ENCODE data around the gene RNF213. TPM values are rescaled to one million over a fixed set of nuclear protein-coding genes. Genes with fewer than 3 reads are reported as not detected.

Gene RNF213
- total RNA-seq, 1 experiment from 2014 or later: 179 TPM

GRCh38 chr17:80220054-80220735, 40.5 kb upstream of the RNF213 start, which contains the start of the genes SGSH and SLC26A11:
TSS of gene SGSH (minus strand) at chr17:80220333. CDS start at chr17:80220313, 20 bp downstream.
TSS of gene SLC26A11 (plus strand) at chr17:80220427. CDS start at chr17:80221561, 1,134 bp downstream.
- H3K4me2 ChIP-seq: peak within 1 kb of the TSS; percentile 96
- H3K36me3 ChIP-seq (ENCODE audit: low read depth): no peaks in the 10 kb centered on the region
- no peaks in the 10 kb centered on the region; the same call in 1 of the 2 replicates for H4K20me1 ChIP-seq (ENCODE audit: insufficient read depth)
- TF ChIP-seq EZH2 (IDR thresholded peaks at IDR 0.05; ENCODE audit: low read depth): no peak
- TF ChIP-seq, protein P1, sequence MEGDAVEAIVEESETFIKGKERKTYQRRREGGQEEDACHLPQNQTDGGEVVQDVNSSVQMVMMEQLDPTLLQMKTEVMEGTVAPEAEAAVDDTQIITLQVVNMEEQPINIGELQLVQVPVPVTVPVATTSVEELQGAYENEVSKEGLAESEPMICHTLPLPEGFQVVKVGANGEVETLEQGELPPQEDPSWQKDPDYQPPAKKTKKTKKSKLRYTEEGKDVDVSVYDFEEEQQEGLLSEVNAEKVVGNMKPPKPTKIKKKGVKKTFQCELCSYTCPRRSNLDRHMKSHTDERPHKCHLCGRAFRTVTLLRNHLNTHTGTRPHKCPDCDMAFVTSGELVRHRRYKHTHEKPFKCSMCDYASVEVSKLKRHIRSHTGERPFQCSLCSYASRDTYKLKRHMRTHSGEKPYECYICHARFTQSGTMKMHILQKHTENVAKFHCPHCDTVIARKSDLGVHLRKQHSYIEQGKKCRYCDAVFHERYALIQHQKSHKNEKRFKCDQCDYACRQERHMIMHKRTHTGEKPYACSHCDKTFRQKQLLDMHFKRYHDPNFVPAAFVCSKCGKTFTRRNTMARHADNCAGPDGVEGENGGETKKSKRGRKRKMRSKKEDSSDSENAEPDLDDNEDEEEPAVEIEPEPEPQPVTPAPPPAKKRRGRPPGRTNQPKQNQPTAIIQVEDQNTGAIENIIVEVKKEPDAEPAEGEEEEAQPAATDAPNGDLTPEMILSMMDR (conservative IDR thresholded peaks at IDR 0.05): no peak
- H3K27me3 ChIP-seq (ENCODE audit: insufficient read depth, low read depth): no peaks in the 10 kb centered on the region
- BruUV-seq (replicated peaks): no TSS peak
- H2AFZ ChIP-seq: peak within 1 kb of the TSS; percentile 80
- intact Hi-C loops (cut with micrococcal nuclease; ENCODE audit: unreplicated experiment): loop anchor here (1.0 kb wide), 1 partner anchor 34 kb away; no protein-coding TSS in a partner anchor
- H3K4me1 ChIP-seq (replicated peaks; ENCODE audit: insufficient read depth): peaks cover 6% of the 10 kb centered on the region; the same call in 1 of the 2 replicates
- ChIA-PET POLR2A (ENCODE audit: unreplicated experiment) (interaction anchor here (0.5 to 0.6 kb wide), 2 partner anchors 9 to 136 kb away, joined by 3 to 4 read pairs; no protein-coding TSS in a partner anchor), CTCF (no interaction called here)
- H3K4me3 ChIP-seq: peak within 1 kb of the TSS; percentile 71
- H3K79me2 ChIP-seq (ENCODE audit: low read depth): no peaks in the 10 kb centered on the region
- no peak within 1 kb of the TSS for H3K27ac ChIP-seq
- no peaks in the 10 kb centered on the region for H3K9me2 ChIP-seq (ENCODE audit: insufficient read depth)
- no peaks in the 10 kb centered on the region for H3F3A ChIP-seq (ENCODE audit: insufficient read depth, low read depth)
- H3K9me3 ChIP-seq (ENCODE audit: insufficient read depth, low read depth): no peaks in the 10 kb centered on the region
- DNase-seq: peak; percentile 35 to 66

DNA sequence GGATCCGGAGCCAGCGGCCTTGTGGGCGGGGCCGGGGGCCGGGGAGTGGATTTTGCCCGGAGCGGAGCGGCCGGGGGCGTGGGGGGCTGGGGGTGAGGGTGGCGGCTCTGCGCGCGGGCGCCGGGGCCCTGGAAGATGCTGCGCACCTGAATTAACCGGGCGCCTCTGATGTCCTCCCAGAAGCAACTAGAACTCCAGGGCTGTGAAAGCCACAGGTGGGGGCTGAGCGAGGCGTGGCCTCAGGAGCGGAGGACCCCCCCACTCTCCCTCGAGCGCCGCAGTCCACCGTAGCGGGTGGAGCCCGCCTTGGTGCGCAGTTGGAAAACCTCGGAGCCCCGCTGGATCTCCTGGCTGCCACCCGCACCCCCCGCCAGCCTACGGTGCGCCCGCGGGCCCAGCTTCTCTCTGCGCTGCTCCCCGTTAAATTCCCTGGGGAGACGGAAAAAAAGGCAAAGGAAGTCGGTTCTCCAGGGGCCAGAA, 39.9 kb upstream of the RNF213 start:
- Histone ChIP-seq H3K36me3 (ENCODE audit: low read depth) (no peaks in the 10 kb centered on the region), H3K9me2 (ENCODE audit: insufficient read depth) (no peaks in the 10 kb centered on the region), H3K79me2 (ENCODE audit: low read depth) (no peaks in the 10 kb centered on the region), H3F3A (ENCODE audit: insufficient read depth, low read depth) (no peaks in the 10 kb centered on the region), H3K27me3 (ENCODE audit: insufficient read depth, low read depth) (no peaks in the 10 kb centered on the region), H3K9me3 (ENCODE audit: insufficient read depth, low read depth) (no peaks in the 10 kb centered on the region), H4K20me1 (ENCODE audit: insufficient read depth) (no peaks in the 10 kb centered on the region; the same call in 1 of the 2 replicates), H2AFZ (0 out of 2 replicates have a peak overlapping the region, but pooled peaks have one; percentile 80), H3K4me3 (peak overlapping the region; percentile 71; the same call in 1 of the 2 replicates), H3K27ac (no peak overlapping the region), H3K4me1 (replicated peaks; ENCODE audit: insufficient read depth) (peaks cover 6% of the 10 kb centered on the region; the same call in 1 of the 2 replicates), H3K4me2 (peak overlapping the region; percentile 96)
- TF ChIP-seq EZH2 (IDR thresholded peaks at IDR 0.05; ENCODE audit: low read depth): no peak
- TF ChIP-seq, protein P1 (conservative IDR thresholded peaks at IDR 0.05): no peak
- no TSS peak for BruUV-seq (replicated peaks)
- intact Hi-C loops (cut with micrococcal nuclease; ENCODE audit: unreplicated experiment): loop anchor here (1.0 kb wide), 1 partner anchor 34 kb away; no protein-coding TSS in a partner anchor
- no peak for DNase-seq
- ChIA-PET CTCF (no interaction called here), POLR2A (ENCODE audit: unreplicated experiment) (interaction anchor here (0.5 kb wide), 1 partner anchor 8 kb away, joined by 4 read pairs; no protein-coding TSS in a partner anchor)

GRCh38 chr17:80221351-80222105, 39.1 kb upstream of the RNF213 start:
- Histone ChIP-seq H3F3A (ENCODE audit: insufficient read depth, low read depth) (no peaks in the 10 kb centered on the region), H2AFZ (no peak overlapping the region), H3K4me2 (no peak overlapping the region), H3K4me3 (no peak overlapping the region), H4K20me1 (ENCODE audit: insufficient read depth) (no peaks in the 10 kb centered on the region; the same call in 1 of the 2 replicates), H3K4me1 (replicated peaks; ENCODE audit: insufficient read depth) (peaks cover 6% of the 10 kb centered on the region; the same call in 1 of the 2 replicates), H3K79me2 (ENCODE audit: low read depth) (no peaks in the 10 kb centered on the region), H3K9me3 (ENCODE audit: insufficient read depth, low read depth) (no peaks in the 10 kb centered on the region), H3K27me3 (ENCODE audit: insufficient read depth, low read depth) (no peaks in the 10 kb centered on the region), H3K27ac (no peak overlapping the region), H3K36me3 (ENCODE audit: low read depth) (no peaks in the 10 kb centered on the region), H3K9me2 (ENCODE audit: insufficient read depth) (no peaks in the 10 kb centered on the region)
- DNase-seq: no peak
- intact Hi-C loops (cut with micrococcal nuclease; ENCODE audit: unreplicated experiment): no loop called here
- TSS peak; percentile 26 for BruUV-seq (replicated peaks)
- ChIA-PET POLR2A (ENCODE audit: unreplicated experiment) (no interaction called here), CTCF (no interaction called here)
- TF ChIP-seq, protein P1 (conservative IDR thresholded peaks at IDR 0.05): no peak
- TF ChIP-seq EZH2 (IDR thresholded peaks at IDR 0.05; ENCODE audit: low read depth): no peak

All from PC-9 (cell line).